ENCODE measurements around the gene MRPL12. TPM values are rescaled to one million over a fixed set of nuclear protein-coding genes. Genes with fewer than 3 reads are reported as not detected.

The MRPL12 gene
- polyA plus RNA-seq, 3 donors: 21.2 to 57.0 (median 38.3) TPM

DNA sequence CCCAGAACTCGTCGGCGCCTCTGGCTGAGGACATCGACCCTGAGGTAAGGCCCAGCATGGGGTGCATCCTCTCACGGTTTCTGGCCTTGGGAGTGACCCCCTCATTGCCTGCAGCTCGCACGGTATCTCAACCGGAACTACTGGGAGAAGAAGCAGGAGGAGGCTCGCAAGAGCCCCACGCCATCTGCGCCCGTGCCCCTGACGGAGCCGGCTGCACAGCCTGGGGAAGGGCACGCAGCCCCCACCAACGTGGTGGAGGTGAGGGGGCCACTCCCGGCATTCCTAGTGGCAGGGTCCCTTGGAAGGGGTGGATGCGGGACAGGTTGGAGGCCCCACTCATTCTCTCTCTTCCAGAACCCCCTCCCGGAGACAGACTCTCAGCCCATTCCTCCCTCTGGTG lies 8.4 kb upstream of the MRPL12 start:
- Histone ChIP-seq H3K4me1 (ENCODE audit: control insufficient read depth in 1 of 2, insufficient read depth in 2 of 2, low read length in 2 of 2) (no peaks in the 10 kb centered on the region), H3K79me2 (ENCODE audit: insufficient read depth, low read length) (peaks cover 40% of the 10 kb centered on the region), H2AFZ (ENCODE audit: insufficient read depth, low read depth, low read length, poor library complexity, severe bottlenecking) (no peak overlapping the region), H3K27me3 (ENCODE audit: control insufficient read depth in 2 of 2, insufficient read depth in 2 of 2, low read length in 2 of 2) (no peaks in the 10 kb centered on the region), H3K9me3 (replicated peaks in 1 of 2; ENCODE audit: control insufficient read depth in 1 of 2, insufficient read depth in 1 of 2, low read length in 2 of 2) (no peaks in the 10 kb centered on the region), H3K4me3 (replicated peaks in 1 of 3; ENCODE audit: low read depth in 2 of 3, low read length in 3 of 3) (no peak overlapping the region), H3K36me3 (replicated peaks in 1 of 2; ENCODE audit: control insufficient read depth in 1 of 2, insufficient read depth in 2 of 2, low read length in 2 of 2) (peaks cover 91 to 100% of the 10 kb centered on the region in 2 donors), H3K9ac (ENCODE audit: insufficient read depth, low read length, poor library complexity, severe bottlenecking) (no peak overlapping the region), H3K27ac (ENCODE audit: low read depth in 1 of 2, low read length in 2 of 2) (no peak overlapping the region), H4K20me1 (ENCODE audit: insufficient read depth, low read length) (peaks cover 96% of the 10 kb centered on the region), H3K4me2 (replicated peaks; ENCODE audit: extremely low read depth, low read length, poor library complexity, severe bottlenecking) (no peak overlapping the region)
- Mint-ChIP-seq H3K9me3 (peaks cover 0 to 2% (median 0%) of the 10 kb centered on the region in 7 donors), H3K36me3 (peaks cover 65 to 99% of the 10 kb centered on the region in 2 donors), H3K4me3 (no peak overlapping the region), H3K4me1 (no peaks in the 10 kb centered on the region), H3K27me3 (ENCODE audit: low read depth in 3 of 3) (peaks cover 0 to 1% (median 0%) of the 10 kb centered on the region in 3 donors), H3K27ac (no peak overlapping the region)
- no peak for DNase-seq
- TF ChIP-seq CTCF (IDR thresholded peaks at IDR 0.05): no peak
- WGBS (ENCODE audit: insufficient coverage): 99% methylated on average over 13 of the region's 19 CpGs
- intact Hi-C loops (cut with micrococcal nuclease): no loop called here

DNA sequence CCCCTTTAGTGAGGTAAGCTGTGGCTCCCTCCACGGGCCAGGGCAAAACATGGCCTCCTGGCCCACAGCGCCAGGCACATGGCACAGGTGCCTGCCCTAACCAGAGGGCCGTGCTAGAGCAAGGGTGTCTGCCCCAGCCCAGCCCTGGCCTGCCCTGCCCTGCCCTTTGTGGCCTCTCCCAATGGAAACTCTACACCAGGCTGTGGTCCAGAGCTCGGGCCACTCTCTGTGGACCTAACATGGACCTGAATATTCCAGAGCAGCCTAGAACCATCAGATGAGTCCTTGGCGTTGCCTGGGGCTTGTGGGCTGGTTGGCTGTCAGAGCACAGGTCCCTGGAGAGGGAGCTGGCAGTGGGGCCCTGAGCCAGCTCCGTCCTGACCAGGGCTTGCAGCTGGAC lies 8.0 kb upstream of the MRPL12 start:
- peaks cover 87 to 98% of the 10 kb centered on the region in 2 donors for H3K36me3 ChIP-seq (replicated peaks in 1 of 2; ENCODE audit: control insufficient read depth in 1 of 2, insufficient read depth in 2 of 2, low read length in 2 of 2)
- H3K4me3 Mint-ChIP-seq: no peak overlapping the region
- intact Hi-C loops (cut with micrococcal nuclease): no loop called here
- H3K27ac Mint-ChIP-seq: peak overlapping the region in 1 of 7 donors; percentile 36
- no peak overlapping the region for H3K9ac ChIP-seq (ENCODE audit: insufficient read depth, low read length, poor library complexity, severe bottlenecking)
- H3K79me2 ChIP-seq (ENCODE audit: insufficient read depth, low read length): peaks cover 38% of the 10 kb centered on the region
- peaks cover 62 to 99% of the 10 kb centered on the region in 2 donors for H3K36me3 Mint-ChIP-seq
- no peak overlapping the region for H2AFZ ChIP-seq (ENCODE audit: insufficient read depth, low read depth, low read length, poor library complexity, severe bottlenecking)
- no peaks in the 10 kb centered on the region for H3K4me1 ChIP-seq (ENCODE audit: control insufficient read depth in 1 of 2, insufficient read depth in 2 of 2, low read length in 2 of 2)
- 96% methylated on average over 3 of the region's 6 CpGs for WGBS (ENCODE audit: insufficient coverage)
- DNase-seq: no peak
- no peak overlapping the region for H3K27ac ChIP-seq (ENCODE audit: low read depth in 1 of 2, low read length in 2 of 2)
- no peak overlapping the region for H3K4me3 ChIP-seq (replicated peaks in 1 of 3; ENCODE audit: low read depth in 2 of 3, low read length in 3 of 3)
- no peak overlapping the region for H3K4me2 ChIP-seq (replicated peaks; ENCODE audit: extremely low read depth, low read length, poor library complexity, severe bottlenecking)
- H4K20me1 ChIP-seq (ENCODE audit: insufficient read depth, low read length): peaks cover 93% of the 10 kb centered on the region
- peaks cover 0 to 2% (median 0%) of the 10 kb centered on the region in 7 donors for H3K9me3 Mint-ChIP-seq
- TF ChIP-seq CTCF (IDR thresholded peaks at IDR 0.05): no peak
- H3K9me3 ChIP-seq (replicated peaks in 1 of 2; ENCODE audit: control insufficient read depth in 1 of 2, insufficient read depth in 1 of 2, low read length in 2 of 2): no peaks in the 10 kb centered on the region
- no peaks in the 10 kb centered on the region for H3K27me3 ChIP-seq (ENCODE audit: control insufficient read depth in 2 of 2, insufficient read depth in 2 of 2, low read length in 2 of 2)
- peaks cover 0 to 1% (median 0%) of the 10 kb centered on the region in 3 donors for H3K27me3 Mint-ChIP-seq (ENCODE audit: low read depth in 3 of 3)
- no peaks in the 10 kb centered on the region for H3K4me1 Mint-ChIP-seq

Data from CD14-positive monocyte (primary cell).